ENCODE measurements around the gene OBP2A.

The OBP2A gene

GRCh38 chr9:135552021-135552697 is 6.2 kb downstream of the OBP2A start:
- no peaks in the 10 kb centered on the region for H3K36me3 ChIP-seq (ENCODE audit: insufficient read depth, low read depth, low read length)

GRCh38 chr9:135552698-135553171 is 6.8 kb downstream of the OBP2A start:
- Histone ChIP-seq H3K9me3 (ENCODE audit: insufficient read depth, low read depth, low read length) (no peaks in the 10 kb centered on the region), H3K4me1 (ENCODE audit: insufficient read depth, low read length) (no peaks in the 10 kb centered on the region), H3K27ac (ENCODE audit: low read length) (no peak overlapping the region), H3K36me3 (ENCODE audit: insufficient read depth, low read depth, low read length) (no peaks in the 10 kb centered on the region), H3K4me3 (ENCODE audit: low read length) (no peak overlapping the region), H3K27me3 (ENCODE audit: insufficient read depth, low read length) (no peaks in the 10 kb centered on the region), H3K9ac (ENCODE audit: low read depth, low read length) (no peak overlapping the region)

More at GRCh38 chr9:135552021-135552697, 6.2 kb downstream of the OBP2A start:
- no peaks in the 10 kb centered on the region for H3K4me1 ChIP-seq (ENCODE audit: insufficient read depth, low read length)
- no peaks in the 10 kb centered on the region for H3K27me3 ChIP-seq (ENCODE audit: insufficient read depth, low read length)
- H3K9ac ChIP-seq (ENCODE audit: low read depth, low read length): no peak overlapping the region
- no peaks in the 10 kb centered on the region for H3K9me3 ChIP-seq (ENCODE audit: insufficient read depth, low read depth, low read length)
- no peak overlapping the region for H3K27ac ChIP-seq (ENCODE audit: low read length)
- no peak overlapping the region for H3K4me3 ChIP-seq (ENCODE audit: low read length)

GRCh38 chr9:135554718-135555117 is 8.8 kb downstream of the OBP2A start:
- H3K27me3 ChIP-seq (ENCODE audit: insufficient read depth, low read length): no peaks in the 10 kb centered on the region
- no peaks in the 10 kb centered on the region for H3K9me3 ChIP-seq (ENCODE audit: insufficient read depth, low read depth, low read length)
- no peak overlapping the region for H3K27ac ChIP-seq (ENCODE audit: low read length)
- no peaks in the 10 kb centered on the region for H3K36me3 ChIP-seq (ENCODE audit: insufficient read depth, low read depth, low read length)
- H3K9ac ChIP-seq (ENCODE audit: low read depth, low read length): no peak overlapping the region
- no peak overlapping the region for H3K4me3 ChIP-seq (ENCODE audit: low read length)
- no peaks in the 10 kb centered on the region for H3K4me1 ChIP-seq (ENCODE audit: insufficient read depth, low read length)

- Histone ChIP-seq H3K36me3 (ENCODE audit: insufficient read depth, low read depth, low read length) (no peaks in the 10 kb centered on the region), H3K27ac (ENCODE audit: low read length) (no peak overlapping the region), H3K4me1 (ENCODE audit: insufficient read depth, low read length) (no peaks in the 10 kb centered on the region), H3K9ac (ENCODE audit: low read depth, low read length) (no peak overlapping the region), H3K9me3 (ENCODE audit: insufficient read depth, low read depth, low read length) (no peaks in the 10 kb centered on the region), H3K4me3 (ENCODE audit: low read length) (no peak overlapping the region), H3K27me3 (ENCODE audit: insufficient read depth, low read length) (no peaks in the 10 kb centered on the region)
Observed at GRCh38 chr9:135555203-135555602, 9.3 kb downstream of the OBP2A start.

- Histone ChIP-seq H3K4me3 (ENCODE audit: low read length) (no peak overlapping the region), H3K4me1 (ENCODE audit: insufficient read depth, low read length) (no peaks in the 10 kb centered on the region), H3K27ac (ENCODE audit: low read length) (no peak overlapping the region)
Observed at GRCh38 chr9:135555910-135556309, 10.0 kb downstream of the OBP2A start.

GRCh38 chr9:135559606-135560005 is 13.7 kb downstream of the OBP2A start:
- Histone ChIP-seq H3K4me1 (ENCODE audit: insufficient read depth, low read length) (no peaks in the 10 kb centered on the region), H3K36me3 (ENCODE audit: insufficient read depth, low read depth, low read length) (no peaks in the 10 kb centered on the region), H3K9me3 (ENCODE audit: insufficient read depth, low read depth, low read length) (no peaks in the 10 kb centered on the region), H3K4me3 (ENCODE audit: low read length) (no peak overlapping the region), H3K9ac (ENCODE audit: low read depth, low read length) (no peak overlapping the region), H3K27me3 (ENCODE audit: insufficient read depth, low read length) (no peaks in the 10 kb centered on the region), H3K27ac (ENCODE audit: low read length) (no peak overlapping the region)

More at GRCh38 chr9:135555910-135556309, 10.0 kb downstream of the OBP2A start:
- H3K9ac ChIP-seq (ENCODE audit: low read depth, low read length): no peak overlapping the region
- H3K36me3 ChIP-seq (ENCODE audit: insufficient read depth, low read depth, low read length): no peaks in the 10 kb centered on the region
- H3K9me3 ChIP-seq (ENCODE audit: insufficient read depth, low read depth, low read length): no peaks in the 10 kb centered on the region
- no peaks in the 10 kb centered on the region for H3K27me3 ChIP-seq (ENCODE audit: insufficient read depth, low read length)

GRCh38 chr9:135561391-135562234 is 15.7 kb downstream of the OBP2A start, which contains the start of gene PAEP:
PAEP (plus strand) TSS chr9:135561756.
- Histone ChIP-seq H3K9ac (ENCODE audit: low read depth, low read length) (no peak within 1 kb of the TSS), H3K4me3 (ENCODE audit: low read length) (no peak within 1 kb of the TSS), H3K4me1 (ENCODE audit: insufficient read depth, low read length) (no peaks in the 10 kb centered on the region), H3K36me3 (ENCODE audit: insufficient read depth, low read depth, low read length) (no peaks in the 10 kb centered on the region), H3K9me3 (ENCODE audit: insufficient read depth, low read depth, low read length) (no peaks in the 10 kb centered on the region), H3K27me3 (ENCODE audit: insufficient read depth, low read length) (no peaks in the 10 kb centered on the region), H3K27ac (ENCODE audit: low read length) (no peak within 1 kb of the TSS)

GRCh38 chr9:135562235-135562745 is 16.4 kb downstream of the OBP2A start:
- Histone ChIP-seq H3K36me3 (ENCODE audit: insufficient read depth, low read depth, low read length) (no peaks in the 10 kb centered on the region), H3K27me3 (ENCODE audit: insufficient read depth, low read length) (no peaks in the 10 kb centered on the region), H3K9ac (ENCODE audit: low read depth, low read length) (no peak overlapping the region), H3K27ac (ENCODE audit: low read length) (no peak overlapping the region), H3K9me3 (ENCODE audit: insufficient read depth, low read depth, low read length) (no peaks in the 10 kb centered on the region), H3K4me3 (ENCODE audit: low read length) (no peak overlapping the region), H3K4me1 (ENCODE audit: insufficient read depth, low read length) (no peaks in the 10 kb centered on the region)

- Histone ChIP-seq H3K27me3 (ENCODE audit: insufficient read depth, low read length) (no peaks in the 10 kb centered on the region), H3K4me3 (ENCODE audit: low read length) (no peak overlapping the region), H3K27ac (ENCODE audit: low read length) (no peak overlapping the region), H3K36me3 (ENCODE audit: insufficient read depth, low read depth, low read length) (no peaks in the 10 kb centered on the region), H3K4me1 (ENCODE audit: insufficient read depth, low read length) (no peaks in the 10 kb centered on the region), H3K9me3 (ENCODE audit: insufficient read depth, low read depth, low read length) (no peaks in the 10 kb centered on the region), H3K9ac (ENCODE audit: low read depth, low read length) (no peak overlapping the region)
Observed at GRCh38 chr9:135563039-135563476, 17.1 kb downstream of the OBP2A start.

GRCh38 chr9:135563858-135564257 is 17.9 kb downstream of the OBP2A start:
- Histone ChIP-seq H3K27me3 (ENCODE audit: insufficient read depth, low read length) (no peaks in the 10 kb centered on the region), H3K4me3 (ENCODE audit: low read length) (no peak overlapping the region), H3K27ac (ENCODE audit: low read length) (no peak overlapping the region), H3K4me1 (ENCODE audit: insufficient read depth, low read length) (no peaks in the 10 kb centered on the region), H3K9me3 (ENCODE audit: insufficient read depth, low read depth, low read length) (0 out of 2 replicates have a peak, but pooled peaks cover under 1% of the 10 kb centered on the region), H3K9ac (ENCODE audit: low read depth, low read length) (no peak overlapping the region), H3K36me3 (ENCODE audit: insufficient read depth, low read depth, low read length) (no peaks in the 10 kb centered on the region)

- Histone ChIP-seq H3K27me3 (ENCODE audit: insufficient read depth, low read length) (no peaks in the 10 kb centered on the region), H3K4me1 (ENCODE audit: insufficient read depth, low read length) (peaks cover under 1% of the 10 kb centered on the region; the same call in 1 of the 2 replicates), H3K4me3 (ENCODE audit: low read length) (no peak overlapping the region), H3K27ac (ENCODE audit: low read length) (no peak overlapping the region), H3K9ac (ENCODE audit: low read depth, low read length) (no peak overlapping the region), H3K36me3 (ENCODE audit: insufficient read depth, low read depth, low read length) (no peaks in the 10 kb centered on the region), H3K9me3 (ENCODE audit: insufficient read depth, low read depth, low read length) (peaks cover 12% of the 10 kb centered on the region; the same call in 1 of the 2 replicates)
Observed at GRCh38 chr9:135565141-135565628, 19.3 kb downstream of the OBP2A start.

Data from iPS-20b (cell line).